ENCODE measurements around the gene ZBTB42. TPM values are rescaled to one million over a fixed set of nuclear protein-coding genes. Genes with fewer than 3 reads are reported as not detected.

ZBTB42 gene
- total and polyA plus RNA-seq, 2 of the 4 experiments (the other 2 are of a cell fraction): 1.3 to 2.3 TPM

DNA sequence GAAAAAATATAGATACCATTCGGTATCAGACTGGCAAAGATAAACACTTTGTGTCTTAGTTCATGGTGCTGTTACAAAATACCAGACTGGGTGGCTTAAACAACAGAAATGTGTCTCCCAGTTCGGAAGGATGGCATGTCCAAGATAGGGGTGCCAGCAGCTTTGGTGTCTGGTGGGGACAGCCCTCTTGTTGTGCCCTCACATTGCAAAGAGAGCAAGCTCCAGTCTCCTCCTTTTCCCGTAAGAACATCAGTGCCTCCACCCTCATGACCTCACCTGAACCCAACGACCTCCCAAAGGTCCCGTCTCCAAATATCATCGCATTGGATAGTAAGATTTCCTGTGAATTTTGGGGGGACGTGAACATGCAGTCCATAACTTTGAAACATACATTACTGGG is 12.4 kb downstream of the ZBTB42 start:
- Histone ChIP-seq H2BK5ac (ENCODE audit: low read depth, low read length, poor library complexity, severe bottlenecking) (no peak overlapping the region), H3K27ac (ENCODE audit: insufficient read depth, low read length) (no peak overlapping the region), H3K4me1 (ENCODE audit: control insufficient read depth, insufficient read depth, low read length) (no peaks in the 10 kb centered on the region; the same call in 1 of the 2 replicates), H3K14ac (replicated peaks; ENCODE audit: low read depth, low read length) (no peak overlapping the region), H4K8ac (ENCODE audit: low read depth in 2 of 2, low read length in 2 of 2) (no peak overlapping the region), H2BK15ac (ENCODE audit: low read depth, low read length) (no peak overlapping the region), H2AFZ (replicated peaks; ENCODE audit: low read length, poor library complexity) (no peak overlapping the region), H3K4ac (ENCODE audit: low read depth, low read length) (no peak overlapping the region), H3K23ac (ENCODE audit: low read depth, low read length) (no peak overlapping the region), H2BK20ac (ENCODE audit: low read depth, low read length) (no peak overlapping the region), H4K20me1 (ENCODE audit: insufficient read depth, low read length) (no peaks in the 10 kb centered on the region), H3K4me3 (ENCODE audit: insufficient read depth, low read depth, low read length) (no peak overlapping the region), H4K5ac (ENCODE audit: low read depth, low read length) (no peak overlapping the region), H2AK9ac (replicated peaks; ENCODE audit: low read depth, low read length, poor library complexity) (no peak overlapping the region), H3K36me3 (ENCODE audit: control insufficient read depth, insufficient read depth, low read length) (no peaks in the 10 kb centered on the region; the same call in 1 of the 2 replicates), H3K27me3 (ENCODE audit: control insufficient read depth, insufficient read depth, low read length) (no peaks in the 10 kb centered on the region), H3K56ac (ENCODE audit: extremely low read depth, insufficient read depth, low read length) (no peak overlapping the region), H3K79me1 (ENCODE audit: low read depth in 1 of 2, low read length in 2 of 2) (peaks cover 17 to 44% of the 10 kb centered on the region in 2 experiments), H3K9ac (ENCODE audit: low read depth, low read length) (no peak overlapping the region), H4K91ac (ENCODE audit: insufficient read depth, low read depth, low read length) (no peak overlapping the region), H3K4me2 (ENCODE audit: low read depth, low read length) (no peak overlapping the region), H2AK5ac (ENCODE audit: low read depth, low read length) (no peak overlapping the region), H2BK120ac (ENCODE audit: low read depth, low read length) (no peak overlapping the region), H3K18ac (ENCODE audit: low read depth, low read length) (no peak overlapping the region), H3K9me3 (ENCODE audit: control insufficient read depth, insufficient read depth, low read length) (no peaks in the 10 kb centered on the region), H3K9me1 (ENCODE audit: insufficient read depth, low read length) (0 out of 2 replicates have a peak, but pooled peaks cover 3% of the 10 kb centered on the region)
- dilution Hi-C loops (cut with HindIII; ENCODE audit: low sequenced_read_pairs, unreplicated experiment) (no loop called here), in situ Hi-C loops (cut with MboI; ENCODE audit: low sequenced_read_pairs) (no loop called here), intact Hi-C loops (cut with micrococcal nuclease) (no loop called here)
- DNase-seq (no peak), ATAC-seq (ENCODE audit: low read depth) (no peak)
- TF ChIP-seq RFX5 (IDR thresholded peaks at IDR 0.05; ENCODE audit: low read depth, low read length): no peak
- no peak for TF ChIP-seq MXI1 (IDR thresholded peaks at IDR 0.05; ENCODE audit: borderline replicate concordance, low read depth, low read length)
- TF ChIP-seq FOS (IDR thresholded peaks at IDR 0.05; ENCODE audit: low read depth, low read length): no peak
- no peak for TF ChIP-seq MAFK (IDR thresholded peaks at IDR 0.05; ENCODE audit: low read depth, low read length)
- no peak for TF ChIP-seq NFE2L2 (IDR thresholded peaks at IDR 0.05; ENCODE audit: low read depth, low read length)
- no peak for TF ChIP-seq POLR2A (IDR thresholded peaks at IDR 0.05; ENCODE audit: low read depth, low read length)
- TF ChIP-seq, protein P1, sequence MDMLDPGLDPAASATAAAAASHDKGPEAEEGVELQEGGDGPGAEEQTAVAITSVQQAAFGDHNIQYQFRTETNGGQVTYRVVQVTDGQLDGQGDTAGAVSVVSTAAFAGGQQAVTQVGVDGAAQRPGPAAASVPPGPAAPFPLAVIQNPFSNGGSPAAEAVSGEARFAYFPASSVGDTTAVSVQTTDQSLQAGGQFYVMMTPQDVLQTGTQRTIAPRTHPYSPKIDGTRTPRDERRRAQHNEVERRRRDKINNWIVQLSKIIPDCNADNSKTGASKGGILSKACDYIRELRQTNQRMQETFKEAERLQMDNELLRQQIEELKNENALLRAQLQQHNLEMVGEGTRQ (IDR thresholded peaks at IDR 0.05; ENCODE audit: low read depth, low read length): no peak
- TF ChIP-seq, protein P2, sequence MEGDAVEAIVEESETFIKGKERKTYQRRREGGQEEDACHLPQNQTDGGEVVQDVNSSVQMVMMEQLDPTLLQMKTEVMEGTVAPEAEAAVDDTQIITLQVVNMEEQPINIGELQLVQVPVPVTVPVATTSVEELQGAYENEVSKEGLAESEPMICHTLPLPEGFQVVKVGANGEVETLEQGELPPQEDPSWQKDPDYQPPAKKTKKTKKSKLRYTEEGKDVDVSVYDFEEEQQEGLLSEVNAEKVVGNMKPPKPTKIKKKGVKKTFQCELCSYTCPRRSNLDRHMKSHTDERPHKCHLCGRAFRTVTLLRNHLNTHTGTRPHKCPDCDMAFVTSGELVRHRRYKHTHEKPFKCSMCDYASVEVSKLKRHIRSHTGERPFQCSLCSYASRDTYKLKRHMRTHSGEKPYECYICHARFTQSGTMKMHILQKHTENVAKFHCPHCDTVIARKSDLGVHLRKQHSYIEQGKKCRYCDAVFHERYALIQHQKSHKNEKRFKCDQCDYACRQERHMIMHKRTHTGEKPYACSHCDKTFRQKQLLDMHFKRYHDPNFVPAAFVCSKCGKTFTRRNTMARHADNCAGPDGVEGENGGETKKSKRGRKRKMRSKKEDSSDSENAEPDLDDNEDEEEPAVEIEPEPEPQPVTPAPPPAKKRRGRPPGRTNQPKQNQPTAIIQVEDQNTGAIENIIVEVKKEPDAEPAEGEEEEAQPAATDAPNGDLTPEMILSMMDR (conservative IDR thresholded peaks at IDR 0.05; ENCODE audit: low read depth, low read length): no peak
- TF ChIP-seq RAD21 (IDR thresholded peaks at IDR 0.05; ENCODE audit: low read length): no peak
- no peak for TF ChIP-seq CEBPB (IDR thresholded peaks at IDR 0.05; ENCODE audit: low read depth, low read length)
- no peak for TF ChIP-seq CHD1 (IDR thresholded peaks at IDR 0.05; ENCODE audit: low read depth, low read length)
- no peak for TF ChIP-seq MAZ (IDR thresholded peaks at IDR 0.05; ENCODE audit: borderline replicate concordance, low read depth, low read length)
- no peak for TF ChIP-seq RCOR1 (IDR thresholded peaks at IDR 0.05; ENCODE audit: insufficient replicate concordance, low read length)
- TF ChIP-seq BHLHE40 (IDR thresholded peaks at IDR 0.05; ENCODE audit: low read depth, low read length): no peak
- TF ChIP-seq SMC3 (IDR thresholded peaks at IDR 0.05; ENCODE audit: low read depth, low read length): no peak
- TF ChIP-seq, protein P3, sequence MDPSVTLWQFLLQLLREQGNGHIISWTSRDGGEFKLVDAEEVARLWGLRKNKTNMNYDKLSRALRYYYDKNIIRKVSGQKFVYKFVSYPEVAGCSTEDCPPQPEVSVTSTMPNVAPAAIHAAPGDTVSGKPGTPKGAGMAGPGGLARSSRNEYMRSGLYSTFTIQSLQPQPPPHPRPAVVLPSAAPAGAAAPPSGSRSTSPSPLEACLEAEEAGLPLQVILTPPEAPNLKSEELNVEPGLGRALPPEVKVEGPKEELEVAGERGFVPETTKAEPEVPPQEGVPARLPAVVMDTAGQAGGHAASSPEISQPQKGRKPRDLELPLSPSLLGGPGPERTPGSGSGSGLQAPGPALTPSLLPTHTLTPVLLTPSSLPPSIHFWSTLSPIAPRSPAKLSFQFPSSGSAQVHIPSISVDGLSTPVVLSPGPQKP (IDR thresholded peaks at IDR 0.05; ENCODE audit: borderline replicate concordance, low read depth, low read length): no peak
- BruUV-seq (replicated peaks): no TSS peak
- WGBS, 2 experiments (ENCODE audit: extremely low coverage in 2 of 2, insufficient read length in 1 of 2): 100% methylated on average over 1 of the region's 7 CpGs; no CpG with 5 or more reads in 1 of the 2 experiments
- ChIA-PET POLR2A (ENCODE audit: unreplicated experiment) (no interaction called here), CTCF (no interaction called here)
